ENCODE results near the gene BICD2. TPM values are rescaled to one million over a fixed set of nuclear protein-coding genes. Genes with fewer than 3 reads are reported as not detected.

Gene BICD2
- total and polyA plus RNA-seq, 2 of the 8 experiments (the other 6 are each of a cell fraction or from before 2014, with no cell fraction given), result 6.6 to 22.8 TPM

DNA sequence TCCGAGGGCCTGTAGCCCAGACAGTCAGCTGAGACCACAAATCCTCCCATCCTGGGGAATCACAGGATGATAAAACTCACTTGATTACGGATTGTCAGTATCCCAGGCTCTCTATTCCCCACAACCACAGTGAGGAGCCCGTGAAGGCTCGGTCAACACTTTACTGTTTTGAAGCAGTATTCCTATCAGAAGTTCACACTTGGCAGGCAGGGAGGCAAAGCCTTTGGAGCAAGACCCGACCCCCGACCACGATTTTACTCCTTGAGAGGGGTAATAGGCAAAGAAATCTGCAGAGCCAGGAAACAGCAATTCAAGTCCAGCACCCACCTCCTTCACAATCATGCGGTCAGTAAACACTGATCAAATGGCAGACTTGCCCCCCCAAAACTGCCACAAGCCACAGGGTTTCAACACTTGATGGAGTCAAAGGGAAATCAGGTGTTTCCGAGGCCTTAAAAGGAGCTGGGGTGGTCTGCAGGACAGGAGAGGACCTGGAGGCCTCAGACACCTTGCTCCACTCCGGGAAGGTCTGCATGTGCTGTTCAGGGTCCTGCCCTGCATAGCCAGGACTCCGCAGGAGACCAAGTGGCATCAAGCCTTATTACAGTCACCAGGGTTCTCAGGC, 25.2 kb downstream of the BICD2 start:
- Histone ChIP-seq H3K56ac (replicated peaks; ENCODE audit: insufficient read length, low read depth, low read length) (no peak overlapping the region), H2AFZ (ENCODE audit: low read length) (no peak overlapping the region), H2BK120ac (replicated peaks; ENCODE audit: low read depth, low read length) (no peak overlapping the region), H2BK20ac (ENCODE audit: low read length) (no peak overlapping the region), H3K9ac (replicated peaks in 1 of 4; ENCODE audit: extremely low read depth in 1 of 4, low read depth in 3 of 4, low read length in 3 of 4) (no peak overlapping the region), H4K5ac (ENCODE audit: insufficient read length, low read depth, low read length) (no peak overlapping the region), H3K23ac (ENCODE audit: insufficient read length) (no peak overlapping the region), H3K79me2 (ENCODE audit: control insufficient read depth in 1 of 2, insufficient read depth in 2 of 2, low read length in 2 of 2) (peaks cover 0 to 92% of the 10 kb centered on the region in 2 experiments; a peak in 3 of 4 replicates), H2BK5ac (ENCODE audit: low read depth, low read length) (peak overlapping the region; percentile 44; the same call in 1 of the 2 replicates), H4K8ac (ENCODE audit: extremely low read depth, insufficient read depth, low read length) (no peak overlapping the region), H4K20me1 (replicated peaks in 1 of 2; ENCODE audit: control insufficient read depth in 1 of 2, insufficient read depth in 2 of 2, low read length in 2 of 2) (peaks cover 5 to 20% of the 10 kb centered on the region in 2 experiments), H3K4ac (replicated peaks; ENCODE audit: insufficient read length, low read depth, low read length) (no peak overlapping the region), H3K4me3 (ENCODE audit: extremely low read depth in 1 of 4, insufficient read depth in 2 of 4, low read depth in 3 of 4, low read length in 4 of 4) (no peak overlapping the region), H3K27me3 (replicated peaks in 1 of 4; ENCODE audit: control insufficient read depth in 3 of 4, extremely low read depth in 1 of 4, insufficient read depth in 3 of 4, low read length in 3 of 4) (no peaks in the 10 kb centered on the region), H3K4me2 (ENCODE audit: insufficient read depth in 1 of 2, low read depth in 2 of 2, low read length in 2 of 2) (no peak overlapping the region), H3K79me1 (ENCODE audit: low read depth, low read length) (peaks cover 28% of the 10 kb centered on the region), H3K18ac (ENCODE audit: extremely low read depth, low read length) (no peak overlapping the region), H2AK5ac (ENCODE audit: low read depth, low read length) (no peak overlapping the region), H2BK12ac (ENCODE audit: low read depth, low read length) (no peak overlapping the region), H3K4me1 (replicated peaks in 1 of 4; ENCODE audit: control insufficient read depth in 3 of 4, insufficient read depth in 4 of 4, low read length in 3 of 4) (peaks cover 0 to 7% (median 2%) of the 10 kb centered on the region in 4 experiments; a peak in 3 of 7 replicates), H3K23me2 (ENCODE audit: low read depth, low read length) (no peaks in the 10 kb centered on the region), H3K36me3 (ENCODE audit: control insufficient read depth in 2 of 4, insufficient read depth in 4 of 4, low read length in 3 of 4) (no peaks in the 10 kb centered on the region), H2BK15ac (ENCODE audit: low read length) (no peak overlapping the region), H3K27ac (ENCODE audit: low read depth, low read length) (no peak overlapping the region), H3K14ac (ENCODE audit: insufficient read length) (no peak overlapping the region), H3K9me3 (ENCODE audit: insufficient read depth in 2 of 2, low read depth in 1 of 2, low read length in 1 of 2) (no peaks in the 10 kb centered on the region), H4K91ac (replicated peaks; ENCODE audit: insufficient read length, low read length) (no peak overlapping the region)
- POLR2A ChIA-PET (ENCODE audit: partially characterized antibody), result no interaction called here
- no peak for DNase-seq (ENCODE audit: low read depth in 1 of 2, low spot score in 2 of 2)
- FAIRE-seq, result no peak
- TF ChIP-seq GTF2F1 (IDR thresholded peaks at IDR 0.05; ENCODE audit: borderline replicate concordance, low read depth, low read length), result no peak
- no peak for TF ChIP-seq RXRA (IDR thresholded peaks at IDR 0.05; ENCODE audit: insufficient read depth, low read depth, low read length)
- TF ChIP-seq, protein P1, sequence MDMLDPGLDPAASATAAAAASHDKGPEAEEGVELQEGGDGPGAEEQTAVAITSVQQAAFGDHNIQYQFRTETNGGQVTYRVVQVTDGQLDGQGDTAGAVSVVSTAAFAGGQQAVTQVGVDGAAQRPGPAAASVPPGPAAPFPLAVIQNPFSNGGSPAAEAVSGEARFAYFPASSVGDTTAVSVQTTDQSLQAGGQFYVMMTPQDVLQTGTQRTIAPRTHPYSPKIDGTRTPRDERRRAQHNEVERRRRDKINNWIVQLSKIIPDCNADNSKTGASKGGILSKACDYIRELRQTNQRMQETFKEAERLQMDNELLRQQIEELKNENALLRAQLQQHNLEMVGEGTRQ (IDR thresholded peaks at IDR 0.05; ENCODE audit: low read length), result no peak
- no peak for TF ChIP-seq TEAD4 (IDR thresholded peaks at IDR 0.05; ENCODE audit: low read depth, low read length)
- no peak for TF ChIP-seq JUND (IDR thresholded peaks at IDR 0.05; ENCODE audit: low read length)
- TF ChIP-seq ZNF274 (IDR thresholded peaks at IDR 0.05; ENCODE audit: borderline replicate concordance, extremely low read depth, low read length), result no peak
- no peak for TF ChIP-seq KDM5A (IDR thresholded peaks at IDR 0.05; ENCODE audit: low read length)
- no peak for TF ChIP-seq RNF2 (IDR thresholded peaks at IDR 0.05; ENCODE audit: borderline replicate concordance, low read depth, low read length, missing control alignments, poor library complexity, severe bottlenecking)
- WGBS, 2 experiments (ENCODE audit: extremely low coverage in 1 of 2, insufficient coverage in 1 of 2, insufficient read length in 1 of 2, insufficient replicate concordance in 2 of 2, low coverage in 1 of 2, low lambda C conversion rate in 2 of 2, missing lambda C conversion rate in 1 of 2), result 88% methylated on average over 11 of the region's 11 CpGs; no CpG with 5 or more reads in 1 of the 2 experiments
- CTCF ChIA-PET (ENCODE audit: partially characterized antibody), result interaction anchor here (1.0 to 1.4 kb wide), 2 partner anchors 23 to 52 kb away, joined by 3 to 4 read pairs; no protein-coding TSS in a partner anchor

Data from H1 (cell line).